ENCODE data around the gene ASTN2. TPM values are rescaled to one million over a fixed set of nuclear protein-coding genes. Genes with fewer than 3 reads are reported as not detected.
A peak's percentile ranks its signal among the peaks of the same experiment; 100 is the strongest.

ASTN2 gene
- total and polyA plus RNA-seq, 7 donors, result 0.60 to 7.5 (median 2.2) TPM

DNA sequence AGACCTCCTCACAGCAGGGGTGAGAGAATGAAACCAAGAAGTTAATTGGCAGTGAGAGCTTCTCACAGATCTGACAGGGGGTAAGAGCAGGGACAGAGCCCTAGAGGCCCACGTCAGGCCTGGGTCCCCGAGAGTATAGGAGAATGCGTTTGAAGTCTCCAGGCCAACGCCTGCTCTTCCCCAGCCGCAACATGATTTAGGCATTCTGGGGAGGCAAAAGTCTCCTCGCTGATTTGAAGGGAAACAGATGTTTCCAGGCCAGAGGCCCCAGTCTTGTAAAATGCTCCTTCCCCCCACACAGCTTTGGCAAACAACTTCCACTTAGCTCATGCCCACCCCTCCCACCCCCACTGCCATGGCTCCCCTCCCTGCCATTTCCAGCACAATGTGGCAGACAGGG, 966.9 kb downstream of the ASTN2 start:
- Histone ChIP-seq H3K4me3 (no peak overlapping the region), H3K36me3 (no peaks in the 10 kb centered on the region), H3K9me3 (no peaks in the 10 kb centered on the region), H3K27ac (peak overlapping the region in 2 of 4 donors; percentile 18 to 43), H3K27me3 (no peaks in the 10 kb centered on the region), H3K4me1 (peaks cover 0 to 35% (median 9%) of the 10 kb centered on the region in 4 donors)
- TF ChIP-seq POLR2AphosphoS5 (IDR thresholded peaks at IDR 0.05) (peak in 1 of 4 donors; percentile 12), EP300 (IDR thresholded peaks at IDR 0.05) (no peak)
- TF ChIP-seq, protein P1, sequence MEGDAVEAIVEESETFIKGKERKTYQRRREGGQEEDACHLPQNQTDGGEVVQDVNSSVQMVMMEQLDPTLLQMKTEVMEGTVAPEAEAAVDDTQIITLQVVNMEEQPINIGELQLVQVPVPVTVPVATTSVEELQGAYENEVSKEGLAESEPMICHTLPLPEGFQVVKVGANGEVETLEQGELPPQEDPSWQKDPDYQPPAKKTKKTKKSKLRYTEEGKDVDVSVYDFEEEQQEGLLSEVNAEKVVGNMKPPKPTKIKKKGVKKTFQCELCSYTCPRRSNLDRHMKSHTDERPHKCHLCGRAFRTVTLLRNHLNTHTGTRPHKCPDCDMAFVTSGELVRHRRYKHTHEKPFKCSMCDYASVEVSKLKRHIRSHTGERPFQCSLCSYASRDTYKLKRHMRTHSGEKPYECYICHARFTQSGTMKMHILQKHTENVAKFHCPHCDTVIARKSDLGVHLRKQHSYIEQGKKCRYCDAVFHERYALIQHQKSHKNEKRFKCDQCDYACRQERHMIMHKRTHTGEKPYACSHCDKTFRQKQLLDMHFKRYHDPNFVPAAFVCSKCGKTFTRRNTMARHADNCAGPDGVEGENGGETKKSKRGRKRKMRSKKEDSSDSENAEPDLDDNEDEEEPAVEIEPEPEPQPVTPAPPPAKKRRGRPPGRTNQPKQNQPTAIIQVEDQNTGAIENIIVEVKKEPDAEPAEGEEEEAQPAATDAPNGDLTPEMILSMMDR (IDR thresholded peaks at IDR 0.05), result no peak
- DNase-seq, result no peak
- WGBS, 2 donors, result 31 to 82% methylated on average over 6 of the region's 6 CpGs
- intact Hi-C loops (cut with DNase I), result no loop called here

DNA sequence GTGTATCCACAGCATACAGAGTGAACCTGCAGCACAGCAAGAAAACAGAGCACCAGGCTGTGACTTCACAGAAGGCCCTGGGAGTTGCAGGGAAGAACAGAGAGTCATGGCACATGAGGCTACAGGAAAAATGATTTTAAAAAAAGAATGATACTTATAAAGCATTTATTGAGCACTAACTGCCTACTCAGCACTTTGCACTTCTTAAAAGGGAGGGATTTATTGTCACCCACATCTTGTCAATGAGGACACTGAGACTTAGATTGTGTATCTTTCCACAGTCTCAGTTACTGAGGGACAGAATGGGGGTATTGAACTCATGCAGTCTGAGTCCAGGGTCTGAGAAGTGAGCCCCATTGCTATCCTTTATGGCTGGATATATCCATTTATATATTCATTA, 972.3 kb downstream of the ASTN2 start:
- no peak overlapping the region for H3K4me3 ChIP-seq
- no peak overlapping the region for H3K27ac ChIP-seq
- H3K4me1 ChIP-seq, result peaks cover 0 to 2% (median 0%) of the 10 kb centered on the region in 4 donors
- H3K27me3 ChIP-seq, result no peaks in the 10 kb centered on the region
- intact Hi-C loops (cut with DNase I), result no loop called here
- no peak for DNase-seq
- H3K36me3 ChIP-seq, result no peaks in the 10 kb centered on the region
- H3K9me3 ChIP-seq, result no peaks in the 10 kb centered on the region
- TF ChIP-seq POLR2AphosphoS5 (IDR thresholded peaks at IDR 0.05), result no peak
- no peak for TF ChIP-seq POLR2A (IDR thresholded peaks at IDR 0.05)
- TF ChIP-seq, protein P1 (IDR thresholded peaks at IDR 0.05), result no peak
- TF ChIP-seq EP300 (IDR thresholded peaks at IDR 0.05), result no peak

DNA sequence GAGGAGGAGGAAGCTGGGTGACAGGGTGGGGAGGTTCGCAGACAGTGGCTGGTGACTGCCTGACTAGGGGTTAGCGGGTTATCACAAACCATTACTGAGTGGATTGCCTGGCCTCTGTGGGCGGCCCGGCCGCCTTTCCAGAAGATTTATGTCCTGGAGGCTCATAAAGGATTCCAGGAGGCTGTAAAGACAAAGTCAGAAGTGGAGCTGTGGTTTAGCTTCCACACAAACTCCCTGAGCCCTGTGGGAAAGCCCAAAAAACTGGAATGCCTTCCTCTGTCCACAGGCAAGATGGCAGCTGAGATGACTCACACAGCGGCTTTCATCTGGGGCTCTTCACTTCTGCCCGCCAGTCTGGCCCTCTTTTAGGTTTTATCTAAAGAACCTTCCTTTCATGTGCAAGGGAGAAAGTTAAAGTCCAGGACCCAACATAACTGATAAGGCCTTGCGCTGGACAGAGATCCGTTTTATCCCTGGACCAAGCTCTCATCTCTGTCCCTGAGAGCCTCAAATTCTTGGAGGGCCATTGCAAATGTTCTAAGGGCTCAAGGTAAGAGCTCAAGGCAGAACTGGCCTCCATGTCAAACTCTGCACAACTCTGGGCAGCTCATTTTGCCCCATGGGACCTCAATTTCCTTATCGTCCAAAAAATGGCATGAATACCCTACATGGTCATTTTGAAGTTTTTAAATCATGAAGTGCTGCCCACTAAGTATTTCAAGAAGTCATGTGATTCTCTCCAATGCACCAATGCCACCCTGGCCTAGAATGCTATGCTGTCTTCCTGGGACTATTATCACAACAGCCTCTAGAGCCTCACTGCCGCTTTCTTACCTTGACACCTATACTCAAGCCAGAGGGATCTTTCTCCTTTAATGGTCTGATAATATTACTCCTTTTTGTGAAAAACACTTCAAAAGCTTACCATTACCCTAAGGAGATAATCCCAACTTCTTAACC, 977.2 kb downstream of the ASTN2 start:
- DNase-seq, result no peak
- Histone ChIP-seq H3K4me1 (peaks cover 0 to 9% (median 3%) of the 10 kb centered on the region in 4 donors), H3K27ac (no peak overlapping the region), H3K36me3 (no peaks in the 10 kb centered on the region), H3K4me3 (no peak overlapping the region), H3K27me3 (no peaks in the 10 kb centered on the region), H3K9me3 (no peaks in the 10 kb centered on the region)
- WGBS, 2 donors, result 85 to 86% methylated on average over 11 of the region's 11 CpGs
- TF ChIP-seq POLR2AphosphoS5 (IDR thresholded peaks at IDR 0.05) (no peak), EP300 (IDR thresholded peaks at IDR 0.05) (no peak), POLR2A (IDR thresholded peaks at IDR 0.05) (no peak)
- TF ChIP-seq, protein P1 (IDR thresholded peaks at IDR 0.05), result no peak
- intact Hi-C loops (cut with DNase I), result no loop called here

DNA sequence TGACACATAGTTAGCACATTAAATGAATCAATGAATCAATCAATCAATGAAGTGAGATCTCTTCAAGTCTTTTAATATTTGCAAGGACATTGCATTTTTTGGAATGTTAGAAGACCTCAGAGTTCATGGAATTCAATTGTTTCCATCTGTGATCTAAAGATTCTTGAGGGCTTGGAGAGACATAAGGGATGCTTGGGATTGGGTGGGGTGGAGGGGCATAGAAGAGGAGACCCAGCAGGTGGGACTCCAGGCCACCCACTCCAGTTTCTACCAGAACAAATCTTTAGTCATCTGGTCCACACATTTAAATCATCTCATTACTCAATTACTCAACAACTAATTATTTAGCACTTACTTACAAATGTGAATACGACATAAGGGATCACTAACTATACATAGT, 978.7 kb downstream of the ASTN2 start:
- Histone ChIP-seq H3K9me3 (no peaks in the 10 kb centered on the region), H3K4me1 (peaks cover 0 to 9% (median 3%) of the 10 kb centered on the region in 4 donors), H3K27me3 (no peaks in the 10 kb centered on the region), H3K4me3 (no peak overlapping the region), H3K27ac (no peak overlapping the region), H3K36me3 (no peaks in the 10 kb centered on the region)
- no peak for DNase-seq
- 85 to 89% methylated on average over 1 of the region's 1 CpG for WGBS, 2 donors
- TF ChIP-seq EP300 (IDR thresholded peaks at IDR 0.05), result no peak
- TF ChIP-seq, protein P1 (IDR thresholded peaks at IDR 0.05), result no peak
- no peak for TF ChIP-seq POLR2AphosphoS5 (IDR thresholded peaks at IDR 0.05)
- TF ChIP-seq POLR2A (IDR thresholded peaks at IDR 0.05), result no peak
- intact Hi-C loops (cut with DNase I), result no loop called here

All from sigmoid colon (tissue), 7 donors.